Fibroblast of villous mesenchyme (primary cell): ENCODE results near the gene KCTD18. TPM values are rescaled to one million over a fixed set of nuclear protein-coding genes. Genes with fewer than 3 reads are reported as not detected.

ENCODE experiments used
- DNase-seq: peaks from one replicate; pipeline ENCODE4 v3.0.0-alpha.2; 2010; ENCODE audit warnings: low read depth
- H3K4me3 ChIP-seq: 2 replicates; pipeline ENCODE4 v1.5.1; 2011; ENCODE audit warnings: low read depth, mild to moderate bottlenecking, low read length
- total RNA-seq: library from RNA; depleted of rRNA; stranded (reverse); fragments of >200 nt; gene quantifications from 2 replicates; pipeline ENCODE4 v1.2.3, GENCODE V29; 2012
- TF ChIP-seq, protein P1 (sequence below): IDR thresholded peaks from 2 replicates; pipeline ENCODE4 v1.5.1; 2012; ENCODE audit warnings: low read depth, mild to moderate bottlenecking, low read length; ENCODE audit not compliant: insufficient read depth

KCTD18 gene
- total RNA-seq, 1 donor, result 16.4 TPM

- no peak for DNase-seq
- TF ChIP-seq, protein P1, sequence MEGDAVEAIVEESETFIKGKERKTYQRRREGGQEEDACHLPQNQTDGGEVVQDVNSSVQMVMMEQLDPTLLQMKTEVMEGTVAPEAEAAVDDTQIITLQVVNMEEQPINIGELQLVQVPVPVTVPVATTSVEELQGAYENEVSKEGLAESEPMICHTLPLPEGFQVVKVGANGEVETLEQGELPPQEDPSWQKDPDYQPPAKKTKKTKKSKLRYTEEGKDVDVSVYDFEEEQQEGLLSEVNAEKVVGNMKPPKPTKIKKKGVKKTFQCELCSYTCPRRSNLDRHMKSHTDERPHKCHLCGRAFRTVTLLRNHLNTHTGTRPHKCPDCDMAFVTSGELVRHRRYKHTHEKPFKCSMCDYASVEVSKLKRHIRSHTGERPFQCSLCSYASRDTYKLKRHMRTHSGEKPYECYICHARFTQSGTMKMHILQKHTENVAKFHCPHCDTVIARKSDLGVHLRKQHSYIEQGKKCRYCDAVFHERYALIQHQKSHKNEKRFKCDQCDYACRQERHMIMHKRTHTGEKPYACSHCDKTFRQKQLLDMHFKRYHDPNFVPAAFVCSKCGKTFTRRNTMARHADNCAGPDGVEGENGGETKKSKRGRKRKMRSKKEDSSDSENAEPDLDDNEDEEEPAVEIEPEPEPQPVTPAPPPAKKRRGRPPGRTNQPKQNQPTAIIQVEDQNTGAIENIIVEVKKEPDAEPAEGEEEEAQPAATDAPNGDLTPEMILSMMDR, result no peak
- no peak overlapping the region for H3K4me3 ChIP-seq
These were observed 32.2 kb downstream of the KCTD18 start for GRCh38 chr2:200477667-200478131.

- TF ChIP-seq, protein P1, result no peak
- no peak overlapping the region for H3K4me3 ChIP-seq
- no peak for DNase-seq
These were observed 33.0 kb downstream of the KCTD18 start for GRCh38 chr2:200476836-200477235.

GRCh38 chr2:200475795-200476194 is 34.1 kb downstream of the KCTD18 start:
- TF ChIP-seq, protein P1, result no peak

GRCh38 chr2:200472853-200473464 is 36.9 kb downstream of the KCTD18 start:
- H3K4me3 ChIP-seq, result no peak overlapping the region
- no peak for DNase-seq
- TF ChIP-seq, protein P1, result no peak

More at GRCh38 chr2:200475795-200476194, 34.1 kb downstream of the KCTD18 start:
- DNase-seq, result no peak
- H3K4me3 ChIP-seq, result no peak overlapping the region

- TF ChIP-seq, protein P1, result no peak
- H3K4me3 ChIP-seq, result no peak overlapping the region
- DNase-seq, result no peak
These were observed 37.8 kb downstream of the KCTD18 start for GRCh38 chr2:200471928-200472645.

DNA sequence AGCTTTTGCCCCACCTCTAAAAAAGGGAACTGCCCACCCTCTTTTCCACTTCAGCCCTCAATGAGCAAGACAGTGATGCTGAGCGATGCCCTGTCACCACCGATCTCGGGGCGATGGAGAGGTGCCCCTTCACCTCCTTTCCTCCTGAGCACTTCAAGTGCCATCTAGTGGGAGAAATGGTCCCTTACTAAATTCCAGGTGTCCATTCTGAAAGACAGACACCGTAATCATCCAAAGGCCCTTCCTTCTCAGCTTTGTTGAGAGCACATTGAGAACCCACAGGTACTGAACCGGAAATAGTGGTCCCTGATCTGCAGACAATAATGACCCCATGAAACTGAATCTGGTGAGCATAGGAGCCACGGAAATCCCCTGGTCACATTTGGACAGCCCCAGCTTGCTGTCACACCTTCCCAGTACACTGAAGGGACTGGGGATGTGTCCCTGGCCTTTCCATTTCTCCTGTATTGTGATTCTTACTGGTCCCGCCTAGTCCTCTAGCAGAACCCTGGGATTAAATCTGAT is 38.5 kb downstream of the KCTD18 start:
- TF ChIP-seq, protein P1, result peak; percentile 54
- no peak overlapping the region for H3K4me3 ChIP-seq
- DNase-seq, result no peak
